SU-DHL-6 (cell line): Measurements from ENCODE around the gene NCKAP5.

Source experiments
- EZH2phosphoT487 ChIP-seq: fragments of 200-600 bp; sonication (generic), shearing (Covaris generic); conservative IDR thresholded peaks from 2 replicates; pipeline ENCODE4 v1.6.1; 2018; ENCODE audit warnings: mild to moderate bottlenecking, antibody characterized with exemption, low read length, moderate library complexity, mixed read lengths
- TF ChIP-seq, protein P1 (sequence below): fragments of 200-600 bp; sonication (generic); IDR thresholded peaks from one replicate; pipeline ENCODE4 v1.5.1; 2017; ENCODE audit warnings: antibody characterized with exemption, mild to moderate bottlenecking, low read length, moderate library complexity; ENCODE audit not compliant: insufficient read depth, poor library complexity, severe bottlenecking

DNA sequence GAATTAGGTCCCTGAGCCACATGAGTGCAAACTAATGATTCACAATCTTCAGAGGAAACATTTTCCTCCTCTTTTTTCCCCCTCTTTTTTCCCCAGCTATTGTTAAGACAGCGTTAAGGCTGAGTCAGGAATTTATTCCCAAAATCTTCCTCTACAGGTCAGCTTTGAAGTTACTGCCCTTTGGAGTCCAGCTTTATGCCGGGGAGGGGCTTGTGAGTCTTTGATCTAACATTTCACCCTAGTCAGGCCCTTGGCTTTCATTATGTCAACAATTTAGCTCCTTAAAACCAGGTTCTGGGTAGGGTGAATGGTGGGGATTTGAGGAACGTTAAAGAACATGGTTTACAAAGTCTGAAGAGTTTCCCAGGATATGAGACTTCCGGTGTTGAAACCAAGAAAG is 807.3 kb downstream of the NCKAP5 start:
- TF ChIP-seq, protein P1, sequence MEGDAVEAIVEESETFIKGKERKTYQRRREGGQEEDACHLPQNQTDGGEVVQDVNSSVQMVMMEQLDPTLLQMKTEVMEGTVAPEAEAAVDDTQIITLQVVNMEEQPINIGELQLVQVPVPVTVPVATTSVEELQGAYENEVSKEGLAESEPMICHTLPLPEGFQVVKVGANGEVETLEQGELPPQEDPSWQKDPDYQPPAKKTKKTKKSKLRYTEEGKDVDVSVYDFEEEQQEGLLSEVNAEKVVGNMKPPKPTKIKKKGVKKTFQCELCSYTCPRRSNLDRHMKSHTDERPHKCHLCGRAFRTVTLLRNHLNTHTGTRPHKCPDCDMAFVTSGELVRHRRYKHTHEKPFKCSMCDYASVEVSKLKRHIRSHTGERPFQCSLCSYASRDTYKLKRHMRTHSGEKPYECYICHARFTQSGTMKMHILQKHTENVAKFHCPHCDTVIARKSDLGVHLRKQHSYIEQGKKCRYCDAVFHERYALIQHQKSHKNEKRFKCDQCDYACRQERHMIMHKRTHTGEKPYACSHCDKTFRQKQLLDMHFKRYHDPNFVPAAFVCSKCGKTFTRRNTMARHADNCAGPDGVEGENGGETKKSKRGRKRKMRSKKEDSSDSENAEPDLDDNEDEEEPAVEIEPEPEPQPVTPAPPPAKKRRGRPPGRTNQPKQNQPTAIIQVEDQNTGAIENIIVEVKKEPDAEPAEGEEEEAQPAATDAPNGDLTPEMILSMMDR: no peak
- no peak for TF ChIP-seq EZH2phosphoT487
